Ramos (cell line): ENCODE results near the gene CLEC2A.
"Not testable (repeated sequence)": the region's sequence is repeated elsewhere in the genome, so short reads cannot be mapped to it uniquely, and the experiment has no call there.

Source experiments
- in situ Hi-C: fragments of 300-500 bp; cut with MboI; formaldehyde crosslinking; loops from one replicate; pipeline ENCODE4 v1.14.3; 2022; ENCODE audit warnings: low sequenced_read_pairs; ENCODE audit not compliant: unreplicated experiment

CLEC2A gene

GRCh38 chr12:9895215-9895971 is 36.8 kb downstream of the CLEC2A start:
- in situ Hi-C loops: no loop called here

GRCh38 chr12:9888665-9889273 is 43.4 kb downstream of the CLEC2A start:
- in situ Hi-C loops: no loop called here

- in situ Hi-C loops: no loop called here
Measured at GRCh38 chr12:9883175-9883574, 49.0 kb downstream of the CLEC2A start.

DNA sequence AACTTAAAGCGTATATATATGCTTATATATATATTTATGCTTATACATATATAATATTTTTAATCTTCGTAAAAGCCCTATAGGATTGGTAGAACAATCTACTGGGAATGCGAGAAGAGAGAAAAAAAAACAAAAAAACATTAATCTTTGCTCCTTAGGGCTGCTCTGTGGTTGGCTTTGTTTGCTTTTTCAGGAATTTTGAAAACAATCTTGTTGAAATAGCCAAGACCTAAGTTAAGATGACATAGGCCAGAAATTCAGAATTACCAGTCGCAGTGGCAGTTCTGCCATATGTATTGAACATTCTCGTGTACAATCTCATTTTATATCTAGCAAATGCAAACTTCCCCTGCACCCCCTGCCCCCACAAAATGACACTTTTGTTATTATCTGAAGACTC is 50.2 kb downstream of the CLEC2A start:
- in situ Hi-C loops: no loop called here

DNA sequence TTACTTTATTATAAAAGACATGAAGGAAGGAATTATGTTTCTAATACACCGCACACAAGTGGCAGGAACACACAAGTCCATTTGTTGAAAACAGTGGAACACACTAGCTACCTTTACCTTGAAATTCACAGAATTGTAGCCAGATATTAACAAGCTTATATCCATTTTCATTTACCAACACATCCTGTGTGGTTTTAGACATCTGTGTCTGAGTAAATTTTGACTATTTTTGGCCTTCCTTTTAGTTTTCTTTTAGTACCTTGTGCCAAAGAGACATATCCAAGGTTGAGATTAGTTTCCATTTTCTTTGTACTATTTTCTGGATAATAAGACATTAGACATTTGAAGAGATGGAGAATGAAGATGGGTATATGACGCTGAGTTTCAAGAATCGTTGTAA is 50.9 kb downstream of the CLEC2A start, which contains the start of gene KLRF2:
TSS of gene KLRF2 (plus strand) at position 244 of the 400 bp plus-strand sequence. CDS start at position 351, 107 bp downstream.
- in situ Hi-C loops: no loop called here

DNA sequence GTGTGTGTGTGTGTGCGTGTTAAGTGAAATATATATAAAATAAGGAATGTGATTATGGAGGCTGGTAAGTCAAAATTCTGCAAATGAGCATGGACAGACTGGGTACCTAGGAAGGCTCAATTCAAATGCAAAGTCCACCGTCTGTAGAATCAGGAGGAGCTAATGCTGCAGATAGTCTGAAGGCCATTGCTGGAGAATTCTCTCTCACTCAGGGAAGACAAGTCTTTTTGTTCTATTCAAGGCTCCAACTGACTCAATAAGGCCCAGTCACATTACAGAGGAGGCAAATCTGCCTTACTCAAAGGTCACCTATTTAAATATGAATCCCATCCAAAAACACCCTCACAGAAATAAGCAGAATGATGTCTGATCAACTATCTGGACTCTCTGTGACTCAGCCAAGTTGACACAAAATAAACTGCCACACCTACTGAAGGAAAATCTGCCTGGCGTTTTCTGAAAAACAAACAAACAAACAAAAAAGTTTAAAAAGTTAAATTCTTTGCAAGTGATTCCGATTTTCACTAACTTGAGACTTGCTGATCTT is 51.6 kb downstream of the CLEC2A start:
- in situ Hi-C loops: no loop called here

DNA sequence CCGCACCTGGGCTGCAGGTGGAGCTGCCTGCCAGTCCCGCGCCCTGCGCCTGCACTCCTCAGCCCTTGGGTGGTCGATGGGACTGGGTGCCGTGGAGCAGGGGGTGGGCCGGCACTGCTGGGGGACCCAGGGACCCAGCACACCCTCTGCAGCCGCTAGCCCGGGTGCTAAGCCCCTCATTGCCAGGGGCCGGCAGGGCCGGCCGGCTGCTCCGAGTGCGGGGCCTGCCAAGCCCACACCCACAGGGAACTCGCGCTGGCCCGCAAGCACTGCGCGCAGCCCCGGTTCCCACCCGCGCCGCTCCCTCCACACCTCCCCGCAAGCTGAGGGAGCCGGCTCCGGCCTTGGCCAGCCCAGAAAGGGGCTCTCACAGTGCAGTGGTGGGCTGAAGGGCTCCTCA is 56.0 kb downstream of the CLEC2A start:
- in situ Hi-C loops: not testable (repeated sequence)

DNA sequence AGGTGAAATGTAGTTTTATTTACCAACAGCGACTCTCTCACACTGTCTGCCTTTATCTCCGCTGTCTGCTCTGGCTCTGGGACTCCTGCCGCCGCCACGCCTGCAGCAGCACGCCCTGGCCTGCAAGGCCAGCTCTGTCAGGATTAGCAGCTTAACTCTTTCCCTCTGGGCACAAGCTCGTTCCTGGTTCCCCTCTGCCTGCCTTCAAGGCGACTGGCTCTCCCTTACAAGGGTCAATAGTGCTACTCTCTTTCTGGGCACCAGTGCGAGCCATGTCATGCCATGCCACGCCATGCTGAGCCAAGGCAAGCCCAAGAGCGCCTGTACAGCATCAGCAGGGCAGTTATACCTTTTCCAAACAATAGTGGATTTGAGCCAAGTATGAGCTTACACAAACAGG is 59.4 kb downstream of the CLEC2A start:
- in situ Hi-C loops: no loop called here

DNA sequence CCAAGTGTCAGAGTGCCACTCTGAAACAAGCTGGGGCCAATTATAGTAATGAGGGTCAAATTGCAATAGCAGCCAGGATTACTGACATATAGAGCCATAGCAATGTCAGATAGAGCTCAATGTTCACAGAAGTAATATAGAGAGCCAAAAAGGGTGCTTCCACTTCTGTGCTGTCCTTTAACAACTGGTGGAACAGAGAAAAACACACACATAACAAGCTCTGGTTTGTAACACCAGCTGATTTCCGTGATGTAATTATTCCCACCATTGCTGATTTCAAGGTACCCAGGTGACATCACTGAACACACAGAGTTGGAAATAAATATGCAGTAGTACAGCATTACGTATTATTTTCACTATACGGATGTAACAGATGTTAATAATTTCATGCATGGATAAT is 60.0 kb downstream of the CLEC2A start:
- in situ Hi-C loops: no loop called here

DNA sequence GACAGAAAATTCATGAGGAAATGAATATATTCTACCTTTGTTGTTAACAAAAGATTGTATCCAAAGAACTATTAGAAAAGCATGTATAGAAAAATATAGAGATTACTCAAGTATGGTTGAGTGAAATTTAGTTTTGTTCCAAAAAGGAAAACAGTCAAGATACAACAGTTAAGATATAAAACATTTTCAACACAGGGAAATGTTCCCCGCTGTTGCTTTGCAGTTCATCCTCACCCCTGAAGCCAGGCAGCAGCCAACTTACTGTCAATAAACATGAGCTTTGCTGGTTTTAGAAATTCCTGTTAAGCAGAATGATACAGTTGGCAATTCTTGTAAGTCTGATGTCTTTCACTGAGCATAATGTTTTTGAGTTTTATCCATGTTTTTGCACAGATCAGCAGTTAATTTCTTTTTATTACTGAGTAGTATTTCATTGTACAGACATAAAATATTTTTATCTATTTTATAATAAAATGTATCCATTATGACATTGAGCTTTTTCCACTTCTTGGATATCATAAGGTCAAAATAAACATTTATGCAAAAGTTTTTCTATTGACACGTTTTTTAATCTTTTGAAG is 61.8 kb downstream of the CLEC2A start:
- in situ Hi-C loops: no loop called here

DNA sequence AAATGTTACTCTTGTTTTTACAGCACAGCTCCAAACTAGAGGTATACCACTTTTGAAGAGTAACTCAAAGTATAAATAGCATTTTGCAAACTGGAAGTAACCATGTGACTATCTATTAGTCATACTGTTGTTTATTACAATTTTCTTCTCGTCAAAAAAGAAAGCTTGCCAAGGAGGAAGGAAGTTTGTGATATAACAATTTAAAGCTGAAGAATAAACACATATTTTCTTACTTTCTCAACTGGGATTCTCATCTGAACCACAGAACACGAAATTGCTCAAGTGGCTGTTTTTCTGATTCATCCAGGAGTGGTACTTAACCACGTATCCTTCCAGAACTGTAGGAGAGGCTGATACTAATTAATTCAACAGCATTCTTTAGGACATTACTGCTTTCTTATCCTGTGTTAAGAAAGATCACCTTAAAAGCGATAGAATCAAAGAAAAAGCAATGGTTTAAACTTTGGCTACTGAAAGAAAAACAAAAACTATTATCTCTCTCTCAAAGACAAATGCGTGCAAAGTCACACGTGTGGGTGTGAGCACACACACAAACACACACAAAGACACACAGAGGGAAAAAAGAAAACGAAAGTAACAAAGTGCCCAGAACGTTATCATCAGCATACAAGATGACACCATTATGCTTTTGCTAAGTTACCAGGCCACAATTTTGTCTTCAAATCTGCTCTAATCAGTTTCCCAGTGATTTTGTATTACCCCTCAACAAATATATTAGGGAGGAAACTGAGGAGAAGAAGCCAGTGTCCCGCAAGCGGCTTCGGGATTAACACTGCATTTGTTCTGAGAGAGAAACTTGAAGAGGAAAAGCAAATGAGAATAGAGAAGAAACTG is 62.6 kb downstream of the CLEC2A start, which contains the start of gene CLEC2B:
TSS of gene CLEC2B (minus strand) at position 48 of the 855 bp plus-strand sequence.
- in situ Hi-C loops: no loop called here

DNA sequence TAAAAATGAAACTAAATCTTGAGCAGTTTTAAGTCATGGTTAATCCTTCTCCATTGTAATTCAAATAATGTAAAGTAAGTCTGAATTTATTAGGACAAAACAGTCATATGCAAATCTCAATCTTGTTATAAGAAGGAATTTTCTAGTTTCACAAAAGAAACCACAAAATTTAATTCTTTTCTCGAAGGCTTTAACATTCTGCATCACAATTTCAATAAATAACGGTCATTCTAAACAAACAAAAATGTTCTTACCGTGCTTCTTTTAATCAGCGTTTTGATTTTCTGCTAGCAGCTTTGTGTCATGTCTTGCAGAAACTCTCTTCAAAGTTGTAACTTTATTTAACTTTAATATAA is 63.2 kb downstream of the CLEC2A start:
- in situ Hi-C loops: no loop called here

DNA sequence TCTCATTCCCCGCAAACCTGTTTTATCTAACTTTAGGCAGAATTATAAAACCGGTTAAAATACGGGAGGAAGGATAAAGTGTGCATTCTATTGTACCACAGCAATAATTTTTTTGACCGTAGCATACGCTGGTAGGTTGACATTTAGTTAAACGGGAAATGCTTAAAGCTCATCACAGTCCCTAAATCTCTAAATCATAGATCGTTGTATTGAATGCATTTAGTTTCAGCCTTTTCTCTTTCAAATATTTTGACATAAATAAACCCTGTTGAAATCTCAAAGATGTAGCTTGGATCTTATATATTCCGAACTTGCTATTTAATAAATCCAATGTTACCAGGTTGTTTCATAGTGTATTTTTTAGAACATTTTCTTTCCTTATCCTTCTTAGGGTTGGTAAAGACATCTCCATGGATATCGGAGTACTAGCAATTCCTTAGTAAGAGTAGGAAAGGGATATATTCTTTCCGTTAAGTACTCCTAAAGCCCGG is 63.8 kb downstream of the CLEC2A start:
- in situ Hi-C loops: no loop called here

- in situ Hi-C loops: no loop called here
Measured at GRCh38 chr12:9867531-9867930, 64.6 kb downstream of the CLEC2A start.

- in situ Hi-C loops: no loop called here
Measured at GRCh38 chr12:9866860-9867269, 65.3 kb downstream of the CLEC2A start.

DNA sequence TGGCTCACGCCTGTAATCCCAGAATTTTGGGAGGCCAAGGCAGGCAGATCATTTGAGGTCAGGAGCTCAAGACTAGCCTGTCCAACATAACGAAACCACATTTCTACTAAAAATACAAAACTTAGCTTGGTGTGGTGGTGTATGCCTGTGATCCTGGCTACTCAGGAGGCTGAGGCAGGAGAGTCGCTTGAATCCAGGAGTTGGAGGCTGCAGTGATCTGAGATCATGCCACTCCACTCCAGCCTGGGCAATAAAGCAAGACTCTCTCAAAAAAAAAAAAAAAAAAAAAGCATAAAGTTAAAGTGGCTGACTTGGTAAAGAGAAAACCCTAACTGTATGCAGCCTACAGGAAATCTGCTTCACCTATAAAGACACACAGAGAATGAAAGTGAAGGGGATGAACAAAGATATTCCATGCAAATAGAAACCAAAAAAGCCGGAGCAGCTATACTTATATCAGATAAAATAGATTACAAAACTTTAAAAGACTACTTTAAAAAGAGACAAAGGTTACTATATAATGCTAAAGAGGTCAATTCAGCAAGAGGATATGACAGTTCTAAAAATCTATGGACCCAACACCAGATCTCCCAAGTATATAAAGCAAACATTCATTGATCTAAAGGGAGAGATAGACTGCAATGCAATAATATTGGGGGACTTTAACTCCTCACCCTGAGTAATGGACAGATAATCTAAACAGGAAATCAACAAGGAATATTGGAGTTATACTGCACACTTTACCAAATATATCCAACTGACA is 67.1 kb downstream of the CLEC2A start:
- in situ Hi-C loops: no loop called here
